Stomach (tissue), 9 donors: ENCODE data around the gene OTUD3. TPM values are rescaled to one million over a fixed set of nuclear protein-coding genes. Genes with fewer than 3 reads are reported as not detected.
A peak's percentile ranks its signal among the peaks of the same experiment; 100 is the strongest.
"Not testable (repeated sequence)": the region's sequence is repeated elsewhere in the genome, so short reads cannot be mapped to it uniquely, and the experiment has no call there.

Experiments
- DNase-seq, 2 donors: peaks; one replicate each; pipeline versions ENCODE4 v3.0.0 to v3.0.0-alpha.2; 2013 to 2019
- H3K27ac ChIP-seq, 5 donors: fragments of 200-600 bp in 4 of 5; sonication (generic) in 4 of 5; one replicate each; pipeline ENCODE4 v1.5.1; 2013 to 2019; ENCODE audit warnings: mild to moderate bottlenecking in 1 of 5, moderate library complexity in 1 of 5
- H3K27me3 ChIP-seq, 3 donors: fragments of 200-600 bp; sonication (generic); one replicate each; pipeline ENCODE4 v1.5.1; 2017 to 2019; ENCODE audit warnings: mixed run types in 1 of 3
- H3K36me3 ChIP-seq, 4 donors: fragments of 200-600 bp; sonication (generic); 1 replicate in 3 of 4; 2 replicates in 1 of 4; pipeline ENCODE4 v1.5.1; 2016 to 2019
- H3K4me1 ChIP-seq, 4 donors: fragments of 200-600 bp; sonication (generic); one replicate each; pipeline ENCODE4 v1.5.1; 2016 to 2019
- H3K4me3 ChIP-seq, 4 donors: fragments of 200-600 bp; sonication (generic) in 3 of 4; one replicate each; pipeline ENCODE4 v1.5.1; 2016 to 2019; ENCODE audit warnings: mild to moderate bottlenecking in 1 of 4
- H3K9me3 ChIP-seq, 4 donors: fragments of 200-600 bp; sonication (generic); one replicate each; pipeline ENCODE4 v1.5.1; 2016 to 2019
- EP300 ChIP-seq: sonication (generic); formaldehyde crosslinking; IDR thresholded peaks from one replicate; pipeline ENCODE4 v1.6.1; 2017; ENCODE audit warnings: antibody characterized with exemption
- POLR2A ChIP-seq, 4 donors: fragments of 450-650 bp; IDR thresholded peaks; one replicate each; pipeline ENCODE4 v1.6.1; 2016; ENCODE audit warnings: antibody characterized with exemption in 4 of 4, control low read depth in 2 of 4, mild to moderate bottlenecking in 1 of 4, moderate library complexity in 1 of 4
- POLR2AphosphoS5 ChIP-seq, 3 donors: sonication (generic); formaldehyde crosslinking; IDR thresholded peaks; one replicate each; pipeline ENCODE4 v1.6.1; 2016; ENCODE audit warnings: antibody characterized with exemption in 3 of 3
- WGBS, 5 donors: extraction: QIAGEN DNeasy Blood & Tissue Kit in 3 of 5; methylation state at CpG; one replicate each; pipeline versions ENCODE4 v1.1.5 to v1.1.7; 2013 to 2018; 5-methylcytosine and 5-hydroxymethylcytosine counted together
- intact Hi-C: fragments of 100-400 bp; cut with DNase I; formaldehyde crosslinking; loops from one replicate; pipeline ENCODE4 v1.15.1; 2023; ENCODE audit warnings: low total_unique reads
- polyA plus RNA-seq, 3 donors: library from polyadenylated mRNA; stranded (reverse); fragments of 200-250 nt; gene quantifications; one replicate each; pipeline ENCODE4 v1.2.3, GENCODE V29; 2013
- total RNA-seq, 5 donors: library from RNA; depleted of rRNA; stranded (reverse); fragments of >200 nt; gene quantifications; one replicate each; pipeline versions ENCODE4 v1.1.0 to v1.2.3, GENCODE V29; 2014 to 2016
- TF ChIP-seq, protein P1 (sequence below), 7 experiments: fragments of 450-650 bp in 4 of 7; fragments of 200-600 bp in 3 of 7; sonication (generic) in 3 of 7; IDR thresholded peaks; one replicate each; pipeline ENCODE4 v1.5.1; 2016 to 2019; ENCODE audit warnings: antibody characterized with exemption in 7 of 7, control low read depth in 2 of 7, mild to moderate bottlenecking in 1 of 7
- donor health status: healthy with polysubstance abuse.
- donor health status: Bipolar disorder and iron deficiency.
- donor health status: healthy.

The OTUD3 gene
- total and polyA plus RNA-seq, 8 donors: 0.93 to 13.2 (median 3.9) TPM

DNA sequence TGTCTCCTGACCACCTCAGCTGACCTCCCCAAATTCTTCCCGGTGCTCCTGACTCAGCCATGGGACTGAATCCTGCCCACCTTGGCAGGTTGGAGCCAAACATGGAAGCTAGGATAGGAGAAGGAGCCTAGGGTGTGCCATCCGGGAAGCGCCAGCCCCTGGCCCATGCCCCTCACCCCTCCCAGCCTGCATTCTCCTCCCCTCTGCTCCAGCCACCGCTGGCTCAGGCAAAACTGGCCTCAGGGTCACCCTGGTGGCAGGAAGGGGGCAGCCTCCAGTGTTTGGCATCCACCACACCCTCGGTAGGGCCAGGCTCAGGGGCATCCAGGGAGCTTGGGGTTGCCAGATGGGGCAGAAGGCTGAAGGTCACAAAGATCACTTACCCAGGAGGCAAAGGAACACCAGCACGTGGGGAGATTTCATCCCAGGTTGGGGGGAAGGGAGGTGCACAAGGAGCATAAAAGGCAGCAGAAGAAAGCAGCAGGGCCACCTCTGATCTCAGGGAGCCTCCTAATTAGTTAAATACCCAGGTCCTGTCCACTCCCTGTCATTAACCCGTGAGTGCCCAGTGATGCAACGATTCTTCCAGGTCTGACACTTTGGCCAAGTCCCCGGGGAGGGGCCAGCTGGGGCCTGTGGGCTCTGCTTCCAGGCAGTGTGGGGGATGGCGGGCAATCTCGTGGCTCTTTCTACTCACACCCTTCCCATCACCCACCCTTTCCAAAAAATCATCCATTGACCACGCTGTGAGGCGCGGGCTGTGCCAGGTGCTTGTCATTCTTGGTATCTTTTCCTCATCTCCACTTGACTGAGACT lies 41.1 kb downstream of the OTUD3 start, which contains the start of gene PLA2G2E:
TSS of gene PLA2G2E (minus strand) at position 481 of the 816 bp plus-strand sequence. CDS start at position 423, 58 bp downstream.
- H3K27ac ChIP-seq: no peak within 1 kb of the TSS
- H3K4me1 ChIP-seq: no peaks in the 10 kb centered on the region
- H3K36me3 ChIP-seq: no peaks in the 10 kb centered on the region
- TF ChIP-seq POLR2A (IDR thresholded peaks at IDR 0.05): no peak
- TF ChIP-seq POLR2AphosphoS5 (IDR thresholded peaks at IDR 0.05): no peak
- no peak for TF ChIP-seq EP300
- TF ChIP-seq, protein P1, sequence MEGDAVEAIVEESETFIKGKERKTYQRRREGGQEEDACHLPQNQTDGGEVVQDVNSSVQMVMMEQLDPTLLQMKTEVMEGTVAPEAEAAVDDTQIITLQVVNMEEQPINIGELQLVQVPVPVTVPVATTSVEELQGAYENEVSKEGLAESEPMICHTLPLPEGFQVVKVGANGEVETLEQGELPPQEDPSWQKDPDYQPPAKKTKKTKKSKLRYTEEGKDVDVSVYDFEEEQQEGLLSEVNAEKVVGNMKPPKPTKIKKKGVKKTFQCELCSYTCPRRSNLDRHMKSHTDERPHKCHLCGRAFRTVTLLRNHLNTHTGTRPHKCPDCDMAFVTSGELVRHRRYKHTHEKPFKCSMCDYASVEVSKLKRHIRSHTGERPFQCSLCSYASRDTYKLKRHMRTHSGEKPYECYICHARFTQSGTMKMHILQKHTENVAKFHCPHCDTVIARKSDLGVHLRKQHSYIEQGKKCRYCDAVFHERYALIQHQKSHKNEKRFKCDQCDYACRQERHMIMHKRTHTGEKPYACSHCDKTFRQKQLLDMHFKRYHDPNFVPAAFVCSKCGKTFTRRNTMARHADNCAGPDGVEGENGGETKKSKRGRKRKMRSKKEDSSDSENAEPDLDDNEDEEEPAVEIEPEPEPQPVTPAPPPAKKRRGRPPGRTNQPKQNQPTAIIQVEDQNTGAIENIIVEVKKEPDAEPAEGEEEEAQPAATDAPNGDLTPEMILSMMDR (IDR thresholded peaks at IDR 0.05): no peak
- intact Hi-C loops: no loop called here
- 62 to 69% (median 65%) methylated on average over 13 to 14 of the region's 14 CpGs for WGBS, 5 donors
- peaks cover 0 to 17% (median 0%) of the 10 kb centered on the region in 3 donors for H3K27me3 ChIP-seq
- no peak within 1 kb of the TSS for H3K4me3 ChIP-seq
- DNase-seq: no peak
- no peaks in the 10 kb centered on the region for H3K9me3 ChIP-seq

DNA sequence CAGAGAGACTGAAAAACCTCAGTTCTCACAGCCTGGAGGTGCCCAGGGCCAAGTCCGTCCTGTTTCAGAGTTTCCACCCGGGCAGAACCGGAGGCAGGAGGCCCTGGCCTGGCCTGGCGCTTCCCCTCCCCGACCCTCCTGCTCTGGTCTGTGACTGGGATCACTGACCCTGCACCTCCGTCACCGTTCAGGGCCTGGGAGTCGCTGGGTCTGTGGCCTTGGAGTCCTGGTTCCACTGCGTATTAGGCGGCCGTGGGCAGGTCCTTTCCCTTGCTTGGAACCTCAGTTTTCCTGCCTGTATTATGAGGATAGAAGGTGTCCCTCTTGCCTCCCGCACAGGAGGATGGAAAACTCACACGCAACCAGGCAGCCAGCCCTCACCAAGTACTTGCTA lies 41.8 kb downstream of the OTUD3 start:
- 74 to 84% (median 80%) methylated on average over 13 of the region's 13 CpGs for WGBS, 5 donors
- Histone ChIP-seq H3K36me3 (no peaks in the 10 kb centered on the region), H3K4me1 (no peaks in the 10 kb centered on the region), H3K27me3 (peaks cover 0 to 17% (median 0%) of the 10 kb centered on the region in 3 donors), H3K4me3 (no peak overlapping the region), H3K27ac (no peak overlapping the region), H3K9me3 (no peaks in the 10 kb centered on the region)
- no peak for DNase-seq
- TF ChIP-seq, protein P1 (IDR thresholded peaks at IDR 0.05): no peak
- TF ChIP-seq POLR2A (IDR thresholded peaks at IDR 0.05): no peak
- no peak for TF ChIP-seq EP300
- no peak for TF ChIP-seq POLR2AphosphoS5 (IDR thresholded peaks at IDR 0.05)
- intact Hi-C loops: no loop called here

DNA sequence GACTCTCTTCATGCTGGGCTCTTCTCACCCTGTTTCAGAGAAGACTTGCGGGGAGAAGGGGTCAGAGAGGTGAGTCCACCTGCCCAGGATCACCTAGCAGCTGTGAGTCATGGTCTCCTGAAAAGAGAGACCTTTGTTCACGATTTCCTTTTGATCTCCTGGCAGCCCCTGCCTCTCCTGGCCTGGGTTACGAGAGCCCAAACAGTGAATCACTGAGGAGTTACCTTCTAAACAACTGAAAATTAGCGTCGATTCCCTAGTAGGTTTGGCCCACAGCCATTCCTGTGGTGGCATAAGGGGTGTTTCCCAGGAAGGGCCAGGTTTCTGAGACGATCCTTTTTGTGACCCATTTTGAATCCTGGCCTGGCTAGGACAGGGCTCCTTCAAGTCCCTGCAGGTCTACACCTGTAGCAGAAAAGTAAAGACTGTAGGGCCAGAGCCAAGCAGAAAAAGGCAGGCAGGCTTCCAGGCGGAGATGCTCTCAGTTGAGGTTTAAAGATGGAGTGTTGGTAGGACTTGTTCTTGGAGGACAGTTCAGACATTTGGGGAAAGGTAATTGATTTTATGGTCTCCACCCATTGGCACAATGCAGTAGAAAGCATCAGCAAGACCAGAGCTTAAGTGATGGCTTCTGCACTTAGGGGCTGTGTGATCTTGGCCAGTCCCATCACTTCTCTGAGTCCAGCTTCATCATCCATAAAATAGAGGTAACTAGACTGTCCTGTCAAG lies 43.3 kb downstream of the OTUD3 start:
- Histone ChIP-seq H3K27ac (peak overlapping the region in 1 of 5 donors; percentile 47), H3K9me3 (peaks cover 0 to 2% (median under 1%) of the 10 kb centered on the region in 4 donors), H3K27me3 (peaks cover 0 to 17% (median 0%) of the 10 kb centered on the region in 3 donors), H3K4me3 (no peak overlapping the region), H3K36me3 (no peaks in the 10 kb centered on the region), H3K4me1 (no peaks in the 10 kb centered on the region)
- DNase-seq: peak in 1 of 2 donors; percentile 39
- intact Hi-C loops: no loop called here
- TF ChIP-seq EP300 (no peak), POLR2AphosphoS5 (IDR thresholded peaks at IDR 0.05) (peak in 1 of 3 donors; percentile 35)
- WGBS, 5 donors: 44 to 57% (median 46%) methylated on average over 7 of the region's 7 CpGs

DNA sequence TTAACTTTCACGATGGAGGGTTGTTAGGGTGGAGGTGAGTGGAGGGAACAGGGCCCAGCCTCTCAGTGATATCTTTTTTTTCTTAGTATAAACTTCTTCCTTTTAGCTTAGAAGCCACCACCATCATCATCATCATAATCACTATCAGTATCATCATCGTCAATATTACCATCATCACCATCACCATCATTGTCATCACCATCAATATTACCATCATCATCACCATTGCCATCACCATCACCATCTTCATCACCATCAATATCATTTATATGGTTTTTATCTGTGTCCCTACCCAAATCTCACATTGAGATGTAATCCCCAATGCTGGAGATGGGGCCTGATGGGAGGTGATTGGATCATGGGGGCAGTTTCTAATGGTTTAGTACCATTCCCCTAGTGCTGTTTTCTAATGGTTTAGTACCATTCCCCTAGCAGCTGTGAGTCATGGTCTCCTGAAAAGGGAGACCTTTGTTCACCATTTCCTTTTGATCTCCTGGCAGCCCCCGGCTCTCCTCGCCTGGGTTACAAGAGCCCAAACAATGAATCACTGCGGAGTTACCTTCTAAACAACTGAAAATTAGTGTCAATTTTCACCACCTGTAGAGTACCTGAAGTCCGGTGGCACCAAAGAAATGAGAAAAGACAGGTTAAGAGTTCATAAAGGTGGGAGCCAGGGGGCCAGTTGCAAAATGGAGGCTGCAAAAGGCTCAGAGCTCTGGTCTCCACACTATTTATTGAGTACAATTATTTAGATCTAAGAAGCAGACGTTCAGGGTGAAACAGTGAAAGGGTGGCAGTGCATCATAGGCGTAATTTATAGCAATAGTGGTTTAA lies 44.3 kb downstream of the OTUD3 start:
- H3K4me3 ChIP-seq: no peak overlapping the region
- no peak for DNase-seq
- H3K9me3 ChIP-seq: peaks cover 6 to 12% (median 10%) of the 10 kb centered on the region in 4 donors
- no peaks in the 10 kb centered on the region for H3K36me3 ChIP-seq
- no peak for TF ChIP-seq EP300
- H3K27me3 ChIP-seq: peaks cover 0 to 17% (median 0%) of the 10 kb centered on the region in 3 donors
- intact Hi-C loops: no loop called here
- H3K4me1 ChIP-seq: no peaks in the 10 kb centered on the region
- H3K27ac ChIP-seq: peak overlapping the region in 1 of 5 donors; percentile 47
- 40 to 48% (median 42%) methylated on average over 8 of the region's 8 CpGs for WGBS, 5 donors

DNA sequence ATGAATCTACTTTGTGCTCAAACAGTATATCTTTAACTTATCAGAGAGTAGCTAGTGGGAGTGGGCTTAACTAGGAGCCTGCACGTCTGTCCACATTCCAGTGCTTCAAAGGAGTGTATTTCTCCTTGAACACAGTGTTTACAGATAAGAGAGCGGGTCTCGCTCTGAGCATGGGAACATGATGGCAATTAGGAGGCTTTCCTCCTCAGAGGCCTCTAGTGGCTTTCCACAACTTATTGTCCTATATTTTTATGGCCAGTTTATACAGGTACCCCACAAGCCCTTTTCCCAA lies 44.9 kb downstream of the OTUD3 start:
- H3K27ac ChIP-seq, intact Hi-C loops, H3K4me3 ChIP-seq, H3K36me3 ChIP-seq, DNase-seq, H3K4me1 ChIP-seq: not testable (repeated sequence)
- Histone ChIP-seq H3K27me3 (peaks cover 0 to 17% (median 0%) of the 10 kb centered on the region in 3 donors), H3K9me3 (peaks cover 7 to 18% (median 15%) of the 10 kb centered on the region in 4 donors)
- WGBS, 5 donors: 26 to 56% (median 31%) methylated on average over 3 of the region's 3 CpGs
